Body of pancreas (tissue), 4 donors: ENCODE results near the gene TMEM229B. TPM values are rescaled to one million over a fixed set of nuclear protein-coding genes. Genes with fewer than 3 reads are reported as not detected.
A peak's percentile ranks its signal among the peaks of the same experiment; 100 is the strongest.
"Not testable (repeated sequence)": the region's sequence is repeated elsewhere in the genome, so short reads cannot be mapped to it uniquely, and the experiment has no call there.

Experiments used
- ATAC-seq: fragments of 150-250 bp; one replicate; pipeline ENCODE4 v1.9.1; 2016
- DNase-seq, 4 donors: peaks; one replicate each; pipeline ENCODE4 v3.0.0-alpha.2; 2019
- H3K27ac ChIP-seq, 4 donors: fragments of 200-600 bp; sonication (generic); 1 replicate in 3 of 4; 2 replicates in 1 of 4; pipeline versions ENCODE4 v1.5.1 to v1.6.1; 2016 to 2019; ENCODE audit warnings: mild to moderate bottlenecking in 1 of 4, mixed read lengths in 1 of 4, moderate library complexity in 1 of 4
- H3K27me3 ChIP-seq, 2 donors: fragments of 200-600 bp; sonication (generic); one replicate each; pipeline ENCODE4 v1.6.0; 2016; ENCODE audit warnings: mild to moderate bottlenecking in 1 of 2
- H3K36me3 ChIP-seq, 2 donors: fragments of 200-600 bp; sonication (generic); replicated peaks in 1 of 2; 2 replicates each; pipeline ENCODE4 v1.5.1; 2016; ENCODE audit warnings: low read depth in 2 of 2; ENCODE audit not compliant: insufficient read depth in 1 of 2
- H3K4me1 ChIP-seq: fragments of 200-600 bp; sonication (generic); one replicate; pipeline ENCODE4 v1.6.0; 2016
- H3K4me3 ChIP-seq, 2 donors: fragments of 200-600 bp; sonication (generic); 1 replicate in 1 of 2; 2 replicates in 1 of 2; pipeline ENCODE4 v1.5.1; 2016 to 2019
- H3K9me3 ChIP-seq, 3 donors: fragments of 200-600 bp; sonication (generic); 1 replicate in 2 of 3; 2 replicates in 1 of 3; pipeline ENCODE4 v1.5.1; 2016
- POLR2A ChIP-seq, 3 donors: fragments of 450-650 bp; IDR thresholded peaks; one replicate each; pipeline ENCODE4 v1.6.1; 2016; ENCODE audit warnings: antibody characterized with exemption in 3 of 3, mild to moderate bottlenecking in 2 of 3
- WGBS, 2 donors: methylation state at CpG; one replicate each; pipeline ENCODE4 v1.1.5; 2017; 5-methylcytosine and 5-hydroxymethylcytosine counted together
- intact Hi-C: fragments of 100-400 bp; cut with DNase I; formaldehyde crosslinking; loops from one replicate; pipeline ENCODE4 v1.15.1; 2023
- total RNA-seq, 2 donors: library from RNA; depleted of rRNA; stranded (reverse); fragments of >200 nt; gene quantifications; one replicate each; pipeline ENCODE4 v1.1.0, GENCODE V29; 2016
- TF ChIP-seq, protein P1 (sequence below), 7 experiments: fragments of 450-650 bp in 4 of 7; fragments of 200-600 bp in 3 of 7; sonication (generic) in 3 of 7; IDR thresholded peaks; one replicate each; pipeline ENCODE4 v1.5.1; 2016 to 2019; ENCODE audit warnings: antibody characterized with exemption in 7 of 7

The TMEM229B gene
- total RNA-seq, 2 donors from 2014 or later, result 2.0 to 4.4 TPM

DNA sequence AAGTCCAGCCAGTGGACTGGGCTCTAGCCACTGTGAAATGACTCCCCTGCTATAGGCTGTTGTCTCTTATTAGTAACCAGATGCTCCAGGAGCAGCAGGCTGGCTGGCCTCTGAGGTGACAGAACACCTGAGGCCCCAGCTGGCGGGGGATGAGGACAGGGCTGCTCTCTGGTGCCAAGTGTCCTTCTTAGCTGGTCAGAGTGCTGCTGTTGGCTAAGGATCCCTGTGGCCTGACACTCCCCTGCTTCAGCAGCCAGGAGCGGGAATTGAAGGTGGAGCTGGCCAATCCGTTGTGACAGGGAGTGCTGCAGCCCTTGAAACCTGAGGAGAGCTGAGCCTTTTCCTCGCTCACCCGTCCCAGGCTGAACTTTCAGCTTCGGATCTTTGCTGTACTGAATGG lies 30.7 kb downstream of the TMEM229B start:
- Histone ChIP-seq H3K36me3 (no peaks in the 10 kb centered on the region), H3K4me3 (no peak overlapping the region), H3K27ac (peak overlapping the region; percentile 25 to 54 (median 51)), H3K9me3 (no peaks in the 10 kb centered on the region), H3K27me3 (no peaks in the 10 kb centered on the region), H3K4me1 (peaks cover 27% of the 10 kb centered on the region)
- intact Hi-C loops, result no loop called here
- ATAC-seq (peak; percentile 88), DNase-seq (peak; percentile 66 to 86 (median 76))
- WGBS, 2 donors, result 20% methylated on average over 1 to 6 of the region's 6 CpGs
- TF ChIP-seq POLR2A (IDR thresholded peaks at IDR 0.05), result no peak
- TF ChIP-seq, protein P1, sequence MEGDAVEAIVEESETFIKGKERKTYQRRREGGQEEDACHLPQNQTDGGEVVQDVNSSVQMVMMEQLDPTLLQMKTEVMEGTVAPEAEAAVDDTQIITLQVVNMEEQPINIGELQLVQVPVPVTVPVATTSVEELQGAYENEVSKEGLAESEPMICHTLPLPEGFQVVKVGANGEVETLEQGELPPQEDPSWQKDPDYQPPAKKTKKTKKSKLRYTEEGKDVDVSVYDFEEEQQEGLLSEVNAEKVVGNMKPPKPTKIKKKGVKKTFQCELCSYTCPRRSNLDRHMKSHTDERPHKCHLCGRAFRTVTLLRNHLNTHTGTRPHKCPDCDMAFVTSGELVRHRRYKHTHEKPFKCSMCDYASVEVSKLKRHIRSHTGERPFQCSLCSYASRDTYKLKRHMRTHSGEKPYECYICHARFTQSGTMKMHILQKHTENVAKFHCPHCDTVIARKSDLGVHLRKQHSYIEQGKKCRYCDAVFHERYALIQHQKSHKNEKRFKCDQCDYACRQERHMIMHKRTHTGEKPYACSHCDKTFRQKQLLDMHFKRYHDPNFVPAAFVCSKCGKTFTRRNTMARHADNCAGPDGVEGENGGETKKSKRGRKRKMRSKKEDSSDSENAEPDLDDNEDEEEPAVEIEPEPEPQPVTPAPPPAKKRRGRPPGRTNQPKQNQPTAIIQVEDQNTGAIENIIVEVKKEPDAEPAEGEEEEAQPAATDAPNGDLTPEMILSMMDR (IDR thresholded peaks at IDR 0.05), result peak in 1 of 7 experiments; percentile 19

DNA sequence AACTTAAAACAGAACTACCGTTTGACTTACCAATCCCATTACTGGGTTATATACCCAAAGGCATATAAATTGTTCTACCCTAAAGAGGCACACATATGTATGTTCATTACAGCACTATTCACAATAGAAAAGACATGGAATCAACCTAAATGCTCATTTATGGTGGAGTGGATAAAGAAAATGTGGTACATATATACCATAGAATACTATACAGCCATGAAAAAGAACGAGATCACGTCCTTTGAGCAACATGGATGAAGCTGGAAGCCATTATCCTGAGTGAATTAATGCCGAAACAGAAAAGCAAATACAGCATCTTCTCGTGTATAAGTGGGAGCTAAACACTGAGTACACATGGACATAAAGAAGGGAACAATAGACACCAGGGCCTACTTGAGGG lies 31.8 kb downstream of the TMEM229B start:
- Histone ChIP-seq H3K36me3 (no peaks in the 10 kb centered on the region), H3K27ac (peak overlapping the region in 1 of 4 donors; percentile 25), H3K4me1 (peaks cover 21% of the 10 kb centered on the region), H3K4me3 (no peak overlapping the region), H3K9me3 (no peaks in the 10 kb centered on the region), H3K27me3 (no peaks in the 10 kb centered on the region)
- ATAC-seq (no peak), DNase-seq (no peak)
- WGBS, 2 donors, result 77 to 98% methylated on average over 5 of the region's 5 CpGs
- intact Hi-C loops, result no loop called here
- no peak for TF ChIP-seq POLR2A (IDR thresholded peaks at IDR 0.05)
- TF ChIP-seq, protein P1 (IDR thresholded peaks at IDR 0.05), result no peak

DNA sequence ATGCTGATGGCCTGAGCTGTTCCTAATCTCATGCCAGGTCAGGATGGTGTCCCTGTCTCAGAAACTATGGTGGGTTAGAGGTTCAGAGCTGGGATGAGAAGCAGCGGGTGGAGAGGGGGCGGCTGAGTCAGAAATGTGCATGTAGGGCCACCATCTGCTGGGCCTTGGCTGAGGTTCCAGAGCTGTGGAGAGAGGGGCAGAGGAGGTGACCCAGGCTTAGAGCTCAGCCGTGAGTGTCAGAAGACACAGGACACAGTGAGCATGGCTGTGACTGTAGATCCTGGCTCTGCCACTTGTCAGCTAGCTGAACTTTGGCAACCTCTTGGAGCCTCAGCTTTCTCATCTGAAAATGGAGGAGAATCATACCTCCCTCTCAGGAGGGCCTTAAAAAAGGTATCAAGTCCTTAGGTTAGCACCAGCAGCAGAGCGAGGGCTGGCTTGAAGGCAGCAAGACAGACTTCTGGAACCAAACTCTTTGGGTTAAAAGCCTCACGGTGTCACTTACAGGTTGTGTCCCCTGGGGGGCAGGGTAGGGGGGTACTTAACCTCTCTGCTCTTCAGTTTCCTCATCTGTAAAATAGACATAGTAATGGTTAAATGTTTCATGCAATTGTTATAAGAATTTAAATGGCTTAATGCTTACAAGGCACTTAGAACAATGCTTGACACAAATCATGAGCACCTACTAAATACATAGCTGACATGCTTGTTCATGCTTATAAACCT lies 34.8 kb downstream of the TMEM229B start:
- intact Hi-C loops, result no loop called here

DNA sequence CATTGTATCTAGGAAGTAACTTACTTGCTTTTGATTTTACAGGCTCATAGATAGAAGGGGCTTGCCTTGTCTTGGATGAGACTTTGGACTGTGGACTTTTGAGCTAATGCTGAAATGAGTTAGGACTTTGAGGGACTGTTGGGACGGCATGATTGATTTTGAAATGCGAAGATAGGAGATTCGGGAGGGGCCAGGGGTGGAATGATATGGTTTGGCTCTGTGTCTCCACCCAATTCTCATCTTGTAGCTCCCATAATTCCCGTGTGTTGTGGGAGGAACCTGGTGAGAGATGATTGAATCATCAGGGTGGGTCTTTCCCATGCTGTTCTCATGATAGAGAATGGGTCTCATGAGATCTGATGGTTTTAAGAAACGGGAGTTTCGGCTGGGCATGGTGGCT lies 36.9 kb downstream of the TMEM229B start:
- 85 to 86% methylated on average over 6 of the region's 6 CpGs for WGBS, 2 donors
- DNase-seq, H3K27me3 ChIP-seq, intact Hi-C loops, H3K4me1 ChIP-seq, H3K36me3 ChIP-seq, ATAC-seq, H3K4me3 ChIP-seq, H3K27ac ChIP-seq, H3K9me3 ChIP-seq: not testable (repeated sequence)

More for the DNA sequence above, 34.8 kb downstream of the TMEM229B start:
- H3K27me3 ChIP-seq, result no peaks in the 10 kb centered on the region
- H3K36me3 ChIP-seq, result no peaks in the 10 kb centered on the region
- no peaks in the 10 kb centered on the region for H3K9me3 ChIP-seq
- no peak for DNase-seq
- H3K4me1 ChIP-seq, result peaks cover 12% of the 10 kb centered on the region
- no peak for ATAC-seq
- WGBS, 2 donors, result 82 to 91% methylated on average over 5 of the region's 5 CpGs
- TF ChIP-seq, protein P1 (IDR thresholded peaks at IDR 0.05), result no peak
- TF ChIP-seq POLR2A (IDR thresholded peaks at IDR 0.05), result no peak
- H3K4me3 ChIP-seq, result no peak overlapping the region
- H3K27ac ChIP-seq, result no peak overlapping the region

DNA sequence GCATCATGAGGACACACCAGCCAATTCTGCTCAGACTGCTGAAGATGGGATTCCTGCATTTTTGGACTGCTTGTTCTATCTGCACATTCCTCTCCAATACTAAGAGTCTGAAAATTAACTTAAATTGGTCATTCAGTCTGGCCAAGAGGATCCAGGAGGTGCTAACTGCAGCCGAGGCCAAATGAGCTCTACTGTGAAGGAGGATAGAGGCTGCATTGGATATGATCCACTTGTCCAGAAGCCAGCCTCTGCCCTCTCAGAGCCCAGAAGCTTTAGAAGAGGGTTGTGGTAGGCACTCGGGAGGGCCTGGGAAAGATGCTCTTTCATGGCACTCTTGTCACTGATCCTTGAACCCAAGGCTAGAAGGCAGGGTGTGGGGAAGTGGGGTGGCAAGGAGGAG lies 39.4 kb downstream of the TMEM229B start:
- Histone ChIP-seq H3K4me1 (peaks cover 12% of the 10 kb centered on the region), H3K27me3 (no peaks in the 10 kb centered on the region), H3K27ac (no peak overlapping the region), H3K36me3 (no peaks in the 10 kb centered on the region), H3K4me3 (no peak overlapping the region), H3K9me3 (no peaks in the 10 kb centered on the region)
- WGBS, 2 donors, result 87 to 90% methylated on average over 2 of the region's 2 CpGs
- DNase-seq, result no peak
- no peak for TF ChIP-seq POLR2A (IDR thresholded peaks at IDR 0.05)
- TF ChIP-seq, protein P1 (IDR thresholded peaks at IDR 0.05), result no peak
- no peak for ATAC-seq
- intact Hi-C loops, result no loop called here
